Measurements from ENCODE around the gene RASGRP3.

The RASGRP3 gene

GRCh38 chr2:33509908-33510585 lies 33.6 kb downstream of the RASGRP3 start:
- no peak overlapping the region for H3K27ac Mint-ChIP-seq
- H3K9me3 Mint-ChIP-seq = no peaks in the 10 kb centered on the region
- no peaks in the 10 kb centered on the region for H3K4me1 Mint-ChIP-seq
- H3K36me3 Mint-ChIP-seq = peaks cover under 1% of the 10 kb centered on the region
- H3K4me3 Mint-ChIP-seq = no peak overlapping the region
- no peaks in the 10 kb centered on the region for H3K27me3 Mint-ChIP-seq
- CTCF ChIA-PET = no interaction called here
- no peak for DNase-seq

DNA sequence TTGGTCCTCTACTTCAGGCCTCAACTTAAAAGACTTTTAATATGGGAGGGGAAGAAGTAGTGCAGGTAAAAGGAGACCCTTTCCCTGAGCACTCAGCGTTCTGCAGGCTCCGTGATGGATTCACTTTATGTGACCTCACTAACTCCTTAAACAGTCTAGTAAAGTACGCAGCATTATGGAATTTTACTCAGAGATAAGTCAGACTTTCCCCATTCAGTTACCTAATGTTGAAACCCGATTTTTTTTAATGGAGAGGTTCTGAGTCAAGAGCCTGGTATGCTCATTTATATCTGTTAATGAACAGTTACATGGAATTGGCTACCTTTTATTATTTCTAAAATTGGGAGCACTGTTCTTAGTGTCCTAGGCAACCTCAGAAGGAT lies 34.1 kb downstream of the RASGRP3 start:
- CTCF ChIA-PET = no interaction called here
- H3K4me3 Mint-ChIP-seq = no peak overlapping the region
- H3K4me1 Mint-ChIP-seq = no peaks in the 10 kb centered on the region
- no peaks in the 10 kb centered on the region for H3K9me3 Mint-ChIP-seq
- no peaks in the 10 kb centered on the region for H3K27me3 Mint-ChIP-seq
- H3K36me3 Mint-ChIP-seq = peaks cover 5% of the 10 kb centered on the region
- no peak overlapping the region for H3K27ac Mint-ChIP-seq
- DNase-seq = no peak

DNA sequence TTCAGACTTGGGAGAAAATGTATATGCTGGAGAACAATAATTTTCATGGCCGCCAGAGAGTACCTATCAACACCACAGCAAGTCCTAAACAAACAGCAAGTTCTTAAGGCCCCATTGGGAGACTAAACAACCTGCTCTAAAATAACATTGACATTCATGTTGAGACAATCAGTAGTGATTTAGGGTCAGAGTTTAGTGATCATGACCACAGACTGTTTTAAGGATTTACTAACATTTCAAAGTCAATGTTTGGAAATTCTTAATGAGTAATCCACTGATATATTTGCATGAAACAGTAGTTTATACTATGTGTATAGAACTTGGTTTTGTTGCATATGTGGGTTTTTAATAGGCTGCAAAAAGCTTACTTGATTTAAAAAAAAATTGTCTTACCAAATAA lies 34.7 kb downstream of the RASGRP3 start:
- Mint-ChIP-seq H3K4me1 (no peaks in the 10 kb centered on the region), H3K9me3 (no peaks in the 10 kb centered on the region), H3K36me3 (peaks cover 5% of the 10 kb centered on the region), H3K4me3 (no peak overlapping the region), H3K27ac (no peak overlapping the region), H3K27me3 (no peaks in the 10 kb centered on the region)
- CTCF ChIA-PET = no interaction called here
- DNase-seq = no peak

GRCh38 chr2:33512112-33512511 lies 35.7 kb downstream of the RASGRP3 start:
- Mint-ChIP-seq H3K4me3 (no peak overlapping the region), H3K27me3 (no peaks in the 10 kb centered on the region), H3K36me3 (peaks cover 7% of the 10 kb centered on the region), H3K27ac (no peak overlapping the region), H3K9me3 (no peaks in the 10 kb centered on the region), H3K4me1 (no peaks in the 10 kb centered on the region)
- no peak for DNase-seq
- CTCF ChIA-PET = no interaction called here

DNA sequence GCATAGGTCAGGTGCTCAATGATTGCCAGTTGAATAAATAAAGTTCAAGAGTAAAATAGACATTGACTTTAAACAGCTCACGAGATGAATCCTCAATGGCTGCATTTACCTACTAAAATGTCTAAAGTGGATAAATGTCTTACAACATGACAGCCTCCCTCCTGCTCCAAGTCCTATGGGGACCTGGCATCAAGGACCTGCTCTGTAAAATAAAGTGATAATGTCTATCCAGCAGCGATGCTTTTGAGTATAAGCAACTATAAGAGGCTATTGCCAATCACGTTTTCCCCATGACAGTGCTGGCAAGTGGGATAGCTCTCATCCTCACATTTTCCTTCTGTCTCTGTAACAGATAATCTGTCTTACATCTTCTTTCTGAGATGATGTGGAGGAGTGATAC lies 37.0 kb downstream of the RASGRP3 start:
- Mint-ChIP-seq H3K4me3 (no peak overlapping the region), H3K36me3 (peaks cover 7% of the 10 kb centered on the region), H3K27me3 (no peaks in the 10 kb centered on the region), H3K9me3 (no peaks in the 10 kb centered on the region), H3K4me1 (no peaks in the 10 kb centered on the region), H3K27ac (no peak overlapping the region)
- no peak for DNase-seq
- CTCF ChIA-PET = no interaction called here

DNA sequence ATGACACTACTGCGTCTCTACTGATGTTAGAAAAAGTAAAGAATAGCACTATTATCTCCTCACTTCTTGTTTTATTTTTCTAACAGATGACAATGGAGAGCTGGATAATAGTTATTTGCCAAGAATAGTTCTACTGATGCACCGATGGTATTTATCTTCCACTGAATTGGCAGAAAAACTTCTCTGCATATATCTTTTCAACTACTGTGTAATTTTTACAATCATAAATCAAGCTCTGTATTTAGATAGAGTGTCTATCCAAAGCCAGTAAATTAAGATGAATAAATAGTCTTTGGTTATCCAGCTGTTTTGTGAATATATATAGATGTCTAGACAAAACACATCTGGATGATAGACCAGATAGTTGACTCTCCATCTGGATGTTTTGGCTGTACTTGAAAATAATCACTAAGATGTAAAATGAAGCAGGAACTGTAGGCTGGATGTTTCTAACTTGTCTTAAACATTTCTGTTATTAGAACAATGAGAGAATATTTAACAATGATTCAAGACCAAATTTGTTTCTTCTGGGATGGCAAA lies 40.1 kb downstream of the RASGRP3 start:
- H3K27me3 Mint-ChIP-seq = no peaks in the 10 kb centered on the region
- no peak overlapping the region for H3K4me3 Mint-ChIP-seq
- no peak overlapping the region for H3K27ac Mint-ChIP-seq
- peaks cover 7% of the 10 kb centered on the region for H3K36me3 Mint-ChIP-seq
- CTCF ChIA-PET = no interaction called here
- no peaks in the 10 kb centered on the region for H3K9me3 Mint-ChIP-seq
- H3K4me1 Mint-ChIP-seq = no peaks in the 10 kb centered on the region
- no peak for DNase-seq

DNA sequence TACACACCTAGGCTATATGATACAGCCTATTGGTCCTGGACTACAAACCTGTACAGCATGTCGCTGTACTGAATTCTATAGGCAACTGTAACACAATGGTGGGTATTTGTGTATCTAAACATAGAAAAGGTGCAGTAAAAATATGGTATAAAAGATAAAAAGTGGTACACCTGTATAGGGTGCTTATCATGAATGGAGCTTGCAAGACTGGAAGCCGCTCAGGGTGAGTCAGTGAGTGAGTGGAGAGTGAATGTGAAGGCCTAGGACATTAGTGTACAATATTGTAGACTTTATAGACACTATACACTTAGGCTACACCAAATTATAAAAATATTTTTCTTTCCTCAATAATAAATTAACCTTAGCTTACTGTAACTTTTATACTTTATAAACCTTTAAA lies 41.8 kb downstream of the RASGRP3 start:
- no peak for DNase-seq
- Mint-ChIP-seq H3K9me3 (no peaks in the 10 kb centered on the region), H3K36me3 (peaks cover 7% of the 10 kb centered on the region), H3K27me3 (no peaks in the 10 kb centered on the region), H3K4me3 (no peak overlapping the region), H3K27ac (no peak overlapping the region), H3K4me1 (no peaks in the 10 kb centered on the region)
- CTCF ChIA-PET = no interaction called here

GRCh38 chr2:33518929-33519328 lies 42.5 kb downstream of the RASGRP3 start:
- DNase-seq = no peak
- Mint-ChIP-seq H3K9me3 (no peaks in the 10 kb centered on the region), H3K4me3 (no peak overlapping the region), H3K27me3 (no peaks in the 10 kb centered on the region), H3K27ac (no peak overlapping the region), H3K4me1 (no peaks in the 10 kb centered on the region), H3K36me3 (peaks cover 7% of the 10 kb centered on the region)
- CTCF ChIA-PET = no interaction called here

GRCh38 chr2:33521791-33522281 lies 45.4 kb downstream of the RASGRP3 start:
- DNase-seq = no peak
- CTCF ChIA-PET = no interaction called here
- Mint-ChIP-seq H3K4me3 (no peak overlapping the region), H3K27ac (no peak overlapping the region), H3K4me1 (peaks cover 8% of the 10 kb centered on the region), H3K36me3 (no peaks in the 10 kb centered on the region), H3K27me3 (no peaks in the 10 kb centered on the region), H3K9me3 (no peaks in the 10 kb centered on the region)

DNA sequence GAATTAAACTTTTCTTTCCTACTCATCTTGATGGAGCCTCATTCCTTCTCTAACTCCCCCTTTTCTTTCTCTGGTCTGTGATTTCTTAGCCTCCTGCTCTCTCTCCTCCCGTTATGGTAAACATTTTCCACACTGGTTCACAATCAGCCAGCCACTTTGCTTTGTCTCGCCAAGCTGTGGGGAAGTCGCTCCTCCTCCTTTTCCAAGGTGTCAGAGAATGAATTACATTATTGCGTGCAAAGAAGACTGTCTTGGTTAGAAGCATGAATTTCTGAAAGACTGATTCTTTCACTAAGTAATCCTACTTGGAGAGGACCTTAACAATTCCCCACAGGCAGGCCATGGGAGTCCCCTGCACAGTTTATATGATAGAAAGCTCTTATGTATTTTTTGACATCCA lies 46.1 kb downstream of the RASGRP3 start:
- Mint-ChIP-seq H3K4me3 (no peak overlapping the region), H3K4me1 (peaks cover 8% of the 10 kb centered on the region), H3K27ac (no peak overlapping the region), H3K36me3 (no peaks in the 10 kb centered on the region), H3K9me3 (no peaks in the 10 kb centered on the region), H3K27me3 (no peaks in the 10 kb centered on the region)
- CTCF ChIA-PET = no interaction called here
- no peak for DNase-seq

DNA sequence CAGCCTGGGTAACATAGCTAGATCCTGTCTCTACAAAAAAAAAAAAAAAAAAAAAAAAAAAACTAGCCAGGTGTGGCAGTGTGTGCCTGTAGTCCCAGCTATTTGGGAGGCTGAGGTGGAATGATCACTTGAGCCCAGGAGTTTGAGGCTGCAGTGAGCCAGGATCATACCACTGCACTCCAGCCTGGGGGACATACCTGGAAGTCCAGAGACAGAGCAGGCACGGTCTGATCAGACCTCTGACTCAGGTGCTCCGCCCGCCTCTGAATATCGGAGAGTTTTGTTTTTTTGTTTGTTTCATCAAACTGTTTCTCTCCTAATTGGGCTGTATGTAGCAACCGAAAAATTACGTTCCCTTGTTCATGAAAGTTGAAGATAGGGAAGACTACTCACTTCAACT lies 49.2 kb downstream of the RASGRP3 start:
- H3K36me3 Mint-ChIP-seq = peaks cover 3% of the 10 kb centered on the region

DNA sequence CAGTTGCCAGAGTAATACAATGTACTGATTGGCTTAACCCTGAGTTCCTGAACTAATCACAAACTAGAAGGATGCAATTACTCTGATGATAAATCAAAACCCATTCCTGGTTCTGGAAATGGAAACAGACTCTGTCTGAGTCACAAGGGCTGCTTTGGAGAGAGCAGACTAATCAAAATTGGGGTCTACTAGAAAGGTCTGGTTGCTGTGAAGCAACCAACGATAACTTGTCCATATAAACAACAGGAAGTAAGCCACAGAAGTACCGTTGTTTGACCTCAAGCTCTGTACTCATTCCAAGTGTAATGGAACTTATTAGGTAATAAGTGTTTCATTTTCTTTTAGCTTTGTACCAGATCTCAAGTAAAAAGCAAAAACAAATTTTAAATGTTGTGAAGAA lies 49.7 kb downstream of the RASGRP3 start:
- peaks cover 8% of the 10 kb centered on the region for H3K4me1 Mint-ChIP-seq
- no peak overlapping the region for H3K4me3 Mint-ChIP-seq
- peaks cover 3% of the 10 kb centered on the region for H3K36me3 Mint-ChIP-seq
- H3K27me3 Mint-ChIP-seq = no peaks in the 10 kb centered on the region
- CTCF ChIA-PET = no interaction called here
- DNase-seq = no peak
- H3K27ac Mint-ChIP-seq = no peak overlapping the region
- no peaks in the 10 kb centered on the region for H3K9me3 Mint-ChIP-seq

More for the DNA sequence above, 49.2 kb downstream of the RASGRP3 start:
- no peak for DNase-seq
- no peak overlapping the region for H3K27ac Mint-ChIP-seq
- CTCF ChIA-PET = no interaction called here
- no peaks in the 10 kb centered on the region for H3K9me3 Mint-ChIP-seq
- peaks cover 8% of the 10 kb centered on the region for H3K4me1 Mint-ChIP-seq
- H3K27me3 Mint-ChIP-seq = no peaks in the 10 kb centered on the region
- H3K4me3 Mint-ChIP-seq = no peak overlapping the region

- H3K36me3 Mint-ChIP-seq = peaks cover 3% of the 10 kb centered on the region
- no peaks in the 10 kb centered on the region for H3K27me3 Mint-ChIP-seq
- no peak for DNase-seq
- no peak overlapping the region for H3K27ac Mint-ChIP-seq
- CTCF ChIA-PET = no interaction called here
- H3K9me3 Mint-ChIP-seq = no peaks in the 10 kb centered on the region
- H3K4me1 Mint-ChIP-seq = peaks cover 8% of the 10 kb centered on the region
- H3K4me3 Mint-ChIP-seq = no peak overlapping the region
Measured at GRCh38 chr2:33526921-33527320, 50.5 kb downstream of the RASGRP3 start.

DNA sequence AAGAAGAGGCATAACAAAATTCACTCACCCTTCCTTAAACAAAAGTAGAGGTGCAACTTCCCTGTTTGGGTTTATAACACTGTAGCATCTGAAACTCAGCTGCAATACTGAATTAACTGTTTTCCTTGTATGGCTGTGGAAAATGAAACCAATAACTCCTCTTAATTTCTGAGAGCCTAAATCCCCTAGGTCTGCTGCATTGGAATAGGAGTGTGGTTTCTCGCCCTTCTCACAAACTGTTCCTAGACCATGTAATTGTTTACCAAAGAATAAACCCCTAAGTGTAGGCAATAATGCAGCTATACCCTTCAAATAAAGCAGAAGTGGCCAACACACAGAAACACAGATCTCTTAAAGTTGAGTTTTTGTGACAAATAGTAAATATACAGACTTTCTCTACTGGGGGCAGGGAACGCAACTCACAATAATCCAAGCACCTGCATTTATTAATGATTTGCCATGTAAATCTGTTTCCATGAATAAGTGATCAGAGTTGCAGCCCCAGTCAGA lies 52.0 kb downstream of the RASGRP3 start:
- no peaks in the 10 kb centered on the region for H3K9me3 Mint-ChIP-seq
- no peak overlapping the region for H3K4me3 Mint-ChIP-seq
- H3K27ac Mint-ChIP-seq = no peak overlapping the region
- peaks cover 3% of the 10 kb centered on the region for H3K36me3 Mint-ChIP-seq
- no peak for DNase-seq
- CTCF ChIA-PET = interaction anchor here (1.0 kb wide), 1 partner anchor 53 kb away, joined by 4 read pairs; no protein-coding TSS in a partner anchor
- peaks cover 8% of the 10 kb centered on the region for H3K4me1 Mint-ChIP-seq
- H3K27me3 Mint-ChIP-seq = no peaks in the 10 kb centered on the region

- Mint-ChIP-seq H3K27me3 (no peaks in the 10 kb centered on the region), H3K36me3 (peaks cover 3% of the 10 kb centered on the region), H3K4me1 (peaks cover 8% of the 10 kb centered on the region), H3K4me3 (no peak overlapping the region), H3K27ac (no peak overlapping the region), H3K9me3 (no peaks in the 10 kb centered on the region)
- CTCF ChIA-PET = no interaction called here
- DNase-seq = no peak
Measured at GRCh38 chr2:33529771-33530481, 53.5 kb downstream of the RASGRP3 start.
